NCI-H748 (cell line): Measurements from ENCODE around the gene RBSN.
"Not testable (repeated sequence)": the region's sequence is repeated elsewhere in the genome, so short reads cannot be mapped to it uniquely, and the experiment has no call there.

Experiments used
- DNase-seq: peaks from one replicate; lab custom pipeline; 2025; ENCODE audit not compliant: unreplicated experiment; lab: John Stamatoyannopoulos, UW

RBSN gene

GRCh38 chr3:15098503-15099363 is at the start of gene RBSN:
RBSN (minus strand) TSS chr3:15099148; CDS start chr3:15096120, 3,028 bp downstream.
- DNase-seq: peak; percentile 94

GRCh38 chr3:15148614-15149013 is 49.7 kb upstream of the RBSN start:
- DNase-seq: no peak

- not testable (repeated sequence) for DNase-seq
These were observed 37.9 kb upstream of the RBSN start for GRCh38 chr3:15136885-15137284.

GRCh38 chr3:15134968-15135367 is 36.0 kb upstream of the RBSN start:
- DNase-seq: not testable (repeated sequence)

- DNase-seq: not testable (repeated sequence)
These were observed 29.5 kb upstream of the RBSN start for GRCh38 chr3:15128403-15128802.

GRCh38 chr3:15126975-15127374 is 28.0 kb upstream of the RBSN start:
- DNase-seq: not testable (repeated sequence)

GRCh38 chr3:15122398-15122797 is 23.4 kb upstream of the RBSN start:
- DNase-seq: no peak

- no peak for DNase-seq
These were observed 23.0 kb upstream of the RBSN start for GRCh38 chr3:15121936-15122335.

GRCh38 chr3:15120986-15121385 is 22.0 kb upstream of the RBSN start:
- DNase-seq: peak; percentile 20

- no peak for DNase-seq
These were observed 18.1 kb upstream of the RBSN start for GRCh38 chr3:15117011-15117410.

GRCh38 chr3:15116032-15116669 is 17.2 kb upstream of the RBSN start:
- DNase-seq: no peak

GRCh38 chr3:15114466-15115358 is 15.8 kb upstream of the RBSN start:
- DNase-seq: no peak

- DNase-seq: no peak
These were observed 14.9 kb upstream of the RBSN start for GRCh38 chr3:15113884-15114283.

- DNase-seq: peak; percentile 95
These were observed 14.5 kb upstream of the RBSN start for GRCh38 chr3:15113471-15113870.

GRCh38 chr3:15112011-15112410 is 13.1 kb upstream of the RBSN start:
- DNase-seq: no peak

- no peak for DNase-seq
These were observed 11.3 kb upstream of the RBSN start for GRCh38 chr3:15110206-15110605.

GRCh38 chr3:15108869-15109268 is 9.9 kb upstream of the RBSN start:
- no peak for DNase-seq

- DNase-seq: peak; percentile 72
These were observed 9.2 kb upstream of the RBSN start for GRCh38 chr3:15108082-15108545.

GRCh38 chr3:15107075-15107947 is 8.4 kb upstream of the RBSN start:
- no peak for DNase-seq

- peak; percentile 12 for DNase-seq
These were observed 3.9 kb upstream of the RBSN start for GRCh38 chr3:15102836-15103235.
